HEK293 (cell line): ENCODE data around the gene GTF2A1.

Experiments used
- KLF1 ChIP-seq: fragments of 450-650 bp; formaldehyde crosslinking; IDR thresholded peaks from 2 replicates; pipeline ENCODE4 v1.5.1; 2016; ENCODE audit warnings: missing biosample characterization, missing genetic modification characterization
- KLF7 ChIP-seq: fragments of 450-650 bp; formaldehyde crosslinking; IDR thresholded peaks from 2 replicates; pipeline ENCODE4 v1.5.1; 2016; ENCODE audit warnings: missing biosample characterization, missing genetic modification characterization, borderline replicate concordance
- KLF8 ChIP-seq: fragments of 450-650 bp; formaldehyde crosslinking; IDR thresholded peaks from 2 replicates; pipeline ENCODE4 v1.5.1; 2016; ENCODE audit warnings: missing biosample characterization, missing genetic modification characterization
- SP7 ChIP-seq: fragments of 450-650 bp; formaldehyde crosslinking; IDR thresholded peaks from 2 replicates; pipeline ENCODE4 v1.5.1; 2016; ENCODE audit warnings: missing biosample characterization, missing genetic modification characterization
- ZNF2 ChIP-seq: fragments of 450-650 bp; formaldehyde crosslinking; IDR thresholded peaks from 2 replicates; pipeline ENCODE4 v1.5.1; 2016; ENCODE audit warnings: missing biosample characterization, missing genetic modification characterization
- ZSCAN16 ChIP-seq: fragments of 450-650 bp; formaldehyde crosslinking; IDR thresholded peaks from 2 replicates; pipeline ENCODE4 v1.5.1; 2016; ENCODE audit warnings: missing biosample characterization, missing genetic modification characterization
- TF ChIP-seq, protein P1 (sequence below): fragments of 450-650 bp; formaldehyde crosslinking; optimal IDR thresholded peaks from 2 replicates; pipeline ENCODE3; 2016; ENCODE audit warnings: missing biosample characterization, mild to moderate bottlenecking, missing genetic modification characterization
- TF ChIP-seq, protein P2 (sequence below): fragments of 450-650 bp; formaldehyde crosslinking; IDR thresholded peaks from 2 replicates; pipeline ENCODE4 v1.5.1; 2016; ENCODE audit warnings: missing biosample characterization, missing genetic modification characterization
- TF ChIP-seq, protein P3 (sequence below): fragments of 450-650 bp; formaldehyde crosslinking; IDR thresholded peaks from 2 replicates; pipeline ENCODE4 v1.5.1; 2017; ENCODE audit warnings: missing biosample characterization, missing genetic modification characterization
- TF ChIP-seq, protein P4 (sequence below): fragments of 450-650 bp; formaldehyde crosslinking; IDR thresholded peaks from 2 replicates; pipeline ENCODE4 v1.5.1; 2016; ENCODE audit warnings: missing biosample characterization, missing genetic modification characterization
- TF ChIP-seq, protein P5 (sequence below): fragments of 450-650 bp; formaldehyde crosslinking; IDR thresholded peaks from 2 replicates; pipeline ENCODE4 v1.5.1; 2016; ENCODE audit warnings: missing biosample characterization, missing genetic modification characterization
- TF ChIP-seq, protein P6 (sequence below): fragments of 450-650 bp; formaldehyde crosslinking; IDR thresholded peaks from 2 replicates; pipeline ENCODE4 v1.5.1; 2016; ENCODE audit warnings: missing biosample characterization, missing genetic modification characterization, borderline replicate concordance

GTF2A1 gene

DNA sequence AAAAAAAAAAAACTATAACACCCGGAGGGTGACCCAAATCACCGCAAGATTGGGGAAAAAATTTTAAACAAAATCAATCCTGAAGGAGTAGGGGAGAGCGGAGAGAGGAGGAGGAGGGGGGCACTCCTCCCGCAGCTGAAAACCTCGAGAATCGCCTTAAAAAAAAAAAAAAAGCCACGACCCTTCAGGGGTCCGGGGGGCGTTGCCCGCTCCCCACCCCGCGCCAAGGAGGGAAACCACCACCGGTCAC lies 254 bp downstream of the GTF2A1 start (continued):
- TF ChIP-seq, protein P1, sequence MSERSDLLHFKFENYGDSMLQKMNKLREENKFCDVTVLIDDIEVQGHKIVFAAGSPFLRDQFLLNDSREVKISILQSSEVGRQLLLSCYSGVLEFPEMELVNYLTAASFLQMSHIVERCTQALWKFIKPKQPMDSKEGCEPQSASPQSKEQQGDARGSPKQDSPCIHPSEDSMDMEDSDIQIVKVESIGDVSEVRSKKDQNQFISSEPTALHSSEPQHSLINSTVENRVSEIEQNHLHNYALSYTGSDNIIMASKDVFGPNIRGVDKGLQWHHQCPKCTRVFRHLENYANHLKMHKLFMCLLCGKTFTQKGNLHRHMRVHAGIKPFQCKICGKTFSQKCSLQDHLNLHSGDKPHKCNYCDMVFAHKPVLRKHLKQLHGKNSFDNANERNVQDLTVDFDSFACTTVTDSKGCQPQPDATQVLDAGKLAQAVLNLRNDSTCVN (tag by site-specific recombination) = no peak
- TF ChIP-seq, protein P2, sequence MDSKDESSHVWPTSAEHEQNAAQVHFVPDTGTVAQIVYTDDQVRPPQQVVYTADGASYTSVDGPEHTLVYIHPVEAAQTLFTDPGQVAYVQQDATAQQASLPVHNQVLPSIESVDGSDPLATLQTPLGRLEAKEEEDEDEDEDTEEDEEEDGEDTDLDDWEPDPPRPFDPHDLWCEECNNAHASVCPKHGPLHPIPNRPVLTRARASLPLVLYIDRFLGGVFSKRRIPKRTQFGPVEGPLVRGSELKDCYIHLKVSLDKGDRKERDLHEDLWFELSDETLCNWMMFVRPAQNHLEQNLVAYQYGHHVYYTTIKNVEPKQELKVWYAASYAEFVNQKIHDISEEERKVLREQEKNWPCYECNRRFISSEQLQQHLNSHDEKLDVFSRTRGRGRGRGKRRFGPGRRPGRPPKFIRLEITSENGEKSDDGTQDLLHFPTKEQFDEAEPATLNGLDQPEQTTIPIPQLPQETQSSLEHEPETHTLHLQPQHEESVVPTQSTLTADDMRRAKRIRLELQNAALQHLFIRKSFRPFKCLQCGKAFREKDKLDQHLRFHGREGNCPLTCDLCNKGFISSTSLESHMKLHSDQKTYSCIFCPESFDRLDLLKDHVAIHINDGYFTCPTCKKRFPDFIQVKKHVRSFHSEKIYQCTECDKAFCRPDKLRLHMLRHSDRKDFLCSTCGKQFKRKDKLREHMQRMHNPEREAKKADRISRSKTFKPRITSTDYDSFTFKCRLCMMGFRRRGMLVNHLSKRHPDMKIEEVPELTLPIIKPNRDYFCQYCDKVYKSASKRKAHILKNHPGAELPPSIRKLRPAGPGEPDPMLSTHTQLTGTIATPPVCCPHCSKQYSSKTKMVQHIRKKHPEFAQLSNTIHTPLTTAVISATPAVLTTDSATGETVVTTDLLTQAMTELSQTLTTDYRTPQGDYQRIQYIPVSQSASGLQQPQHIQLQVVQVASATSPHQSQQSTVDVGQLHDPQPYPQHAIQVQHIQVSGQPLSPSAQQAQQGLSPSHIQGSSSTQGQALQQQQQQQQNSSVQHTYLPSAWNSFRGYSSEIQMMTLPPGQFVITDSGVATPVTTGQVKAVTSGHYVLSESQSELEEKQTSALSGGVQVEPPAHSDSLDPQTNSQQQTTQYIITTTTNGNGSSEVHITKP (tag by site-specific recombination) = peak; percentile 19
- TF ChIP-seq, protein P3, sequence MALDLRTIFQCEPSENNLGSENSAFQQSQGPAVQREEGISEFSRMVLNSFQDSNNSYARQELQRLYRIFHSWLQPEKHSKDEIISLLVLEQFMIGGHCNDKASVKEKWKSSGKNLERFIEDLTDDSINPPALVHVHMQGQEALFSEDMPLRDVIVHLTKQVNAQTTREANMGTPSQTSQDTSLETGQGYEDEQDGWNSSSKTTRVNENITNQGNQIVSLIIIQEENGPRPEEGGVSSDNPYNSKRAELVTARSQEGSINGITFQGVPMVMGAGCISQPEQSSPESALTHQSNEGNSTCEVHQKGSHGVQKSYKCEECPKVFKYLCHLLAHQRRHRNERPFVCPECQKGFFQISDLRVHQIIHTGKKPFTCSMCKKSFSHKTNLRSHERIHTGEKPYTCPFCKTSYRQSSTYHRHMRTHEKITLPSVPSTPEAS (tag by site-specific recombination) = no peak
- TF ChIP-seq, protein P4, sequence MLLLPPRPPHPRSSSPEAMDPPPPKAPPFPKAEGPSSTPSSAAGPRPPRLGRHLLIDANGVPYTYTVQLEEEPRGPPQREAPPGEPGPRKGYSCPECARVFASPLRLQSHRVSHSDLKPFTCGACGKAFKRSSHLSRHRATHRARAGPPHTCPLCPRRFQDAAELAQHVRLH (tag by site-specific recombination) = no peak
- TF ChIP-seq SP7 = no peak
- peak; percentile 19; the same call in 1 of the 2 replicates for TF ChIP-seq KLF1 (tag by site-specific recombination)
- TF ChIP-seq, protein P5, sequence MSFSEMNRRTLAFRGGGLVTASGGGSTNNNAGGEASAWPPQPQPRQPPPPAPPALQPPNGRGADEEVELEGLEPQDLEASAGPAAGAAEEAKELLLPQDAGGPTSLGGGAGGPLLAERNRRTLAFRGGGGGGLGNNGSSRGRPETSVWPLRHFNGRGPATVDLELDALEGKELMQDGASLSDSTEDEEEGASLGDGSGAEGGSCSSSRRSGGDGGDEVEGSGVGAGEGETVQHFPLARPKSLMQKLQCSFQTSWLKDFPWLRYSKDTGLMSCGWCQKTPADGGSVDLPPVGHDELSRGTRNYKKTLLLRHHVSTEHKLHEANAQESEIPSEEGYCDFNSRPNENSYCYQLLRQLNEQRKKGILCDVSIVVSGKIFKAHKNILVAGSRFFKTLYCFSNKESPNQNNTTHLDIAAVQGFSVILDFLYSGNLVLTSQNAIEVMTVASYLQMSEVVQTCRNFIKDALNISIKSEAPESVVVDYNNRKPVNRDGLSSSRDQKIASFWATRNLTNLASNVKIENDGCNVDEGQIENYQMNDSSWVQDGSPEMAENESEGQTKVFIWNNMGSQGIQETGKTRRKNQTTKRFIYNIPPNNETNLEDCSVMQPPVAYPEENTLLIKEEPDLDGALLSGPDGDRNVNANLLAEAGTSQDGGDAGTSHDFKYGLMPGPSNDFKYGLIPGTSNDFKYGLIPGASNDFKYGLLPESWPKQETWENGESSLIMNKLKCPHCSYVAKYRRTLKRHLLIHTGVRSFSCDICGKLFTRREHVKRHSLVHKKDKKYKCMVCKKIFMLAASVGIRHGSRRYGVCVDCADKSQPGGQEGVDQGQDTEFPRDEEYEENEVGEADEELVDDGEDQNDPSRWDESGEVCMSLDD (tag by site-specific recombination) = peak; percentile 47; the same call in 1 of the 2 replicates
- TF ChIP-seq ZSCAN16 (tag by site-specific recombination) = no peak
- TF ChIP-seq, protein P6, sequence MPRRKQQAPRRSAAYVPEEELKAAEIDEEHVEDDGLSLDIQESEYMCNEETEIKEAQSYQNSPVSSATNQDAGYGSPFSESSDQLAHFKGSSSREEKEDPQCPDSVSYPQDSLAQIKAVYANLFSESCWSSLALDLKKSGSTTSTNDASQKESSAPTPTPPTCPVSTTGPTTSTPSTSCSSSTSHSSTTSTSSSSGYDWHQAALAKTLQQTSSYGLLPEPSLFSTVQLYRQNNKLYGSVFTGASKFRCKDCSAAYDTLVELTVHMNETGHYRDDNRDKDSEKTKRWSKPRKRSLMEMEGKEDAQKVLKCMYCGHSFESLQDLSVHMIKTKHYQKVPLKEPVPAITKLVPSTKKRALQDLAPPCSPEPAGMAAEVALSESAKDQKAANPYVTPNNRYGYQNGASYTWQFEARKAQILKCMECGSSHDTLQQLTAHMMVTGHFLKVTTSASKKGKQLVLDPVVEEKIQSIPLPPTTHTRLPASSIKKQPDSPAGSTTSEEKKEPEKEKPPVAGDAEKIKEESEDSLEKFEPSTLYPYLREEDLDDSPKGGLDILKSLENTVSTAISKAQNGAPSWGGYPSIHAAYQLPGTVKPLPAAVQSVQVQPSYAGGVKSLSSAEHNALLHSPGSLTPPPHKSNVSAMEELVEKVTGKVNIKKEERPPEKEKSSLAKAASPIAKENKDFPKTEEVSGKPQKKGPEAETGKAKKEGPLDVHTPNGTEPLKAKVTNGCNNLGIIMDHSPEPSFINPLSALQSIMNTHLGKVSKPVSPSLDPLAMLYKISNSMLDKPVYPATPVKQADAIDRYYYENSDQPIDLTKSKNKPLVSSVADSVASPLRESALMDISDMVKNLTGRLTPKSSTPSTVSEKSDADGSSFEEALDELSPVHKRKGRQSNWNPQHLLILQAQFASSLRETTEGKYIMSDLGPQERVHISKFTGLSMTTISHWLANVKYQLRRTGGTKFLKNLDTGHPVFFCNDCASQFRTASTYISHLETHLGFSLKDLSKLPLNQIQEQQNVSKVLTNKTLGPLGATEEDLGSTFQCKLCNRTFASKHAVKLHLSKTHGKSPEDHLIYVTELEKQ (tag by site-specific recombination) = no peak
- TF ChIP-seq KLF8 (tag by site-specific recombination) = peak; percentile 63; the same call in 1 of the 2 replicates
- TF ChIP-seq KLF7 = peak; percentile 60; the same call in 1 of the 2 replicates
- peak; percentile 61 for TF ChIP-seq ZNF2
